HL-60 (cell line): ENCODE data around the gene IGLL5.
A peak's percentile ranks its signal among the peaks of the same experiment; 100 is the strongest.

Experiments
- DNase-seq, 2 experiments: peaks; one replicate each; pipeline ENCODE4 v3.0.0-alpha.2; 2010 to 2020; ENCODE audit warnings: low read depth in 1 of 2, low spot score in 1 of 2
- H3K27ac ChIP-seq: fragments of 250-450 bp; sonication (Bioruptor Pico); replicated peaks from 2 replicates; pipeline ENCODE4 v1.5.1; 2020; ENCODE audit warnings: mild to moderate bottlenecking, moderate library complexity
- H3K27me3 ChIP-seq: fragments of 250-450 bp; sonication (Bioruptor Pico); 2 replicates; pipeline ENCODE4 v1.5.1; 2021; ENCODE audit warnings: mild to moderate bottlenecking, moderate library complexity; ENCODE audit not compliant: insufficient read depth, poor library complexity, severe bottlenecking
- H3K4me3 ChIP-seq: replicated peaks from 2 replicates; pipeline ENCODE4 v1.5.1; 2011; ENCODE audit warnings: mild to moderate bottlenecking, control low read depth, low read length; ENCODE audit not compliant: insufficient read depth
- GABPA ChIP-seq: IDR thresholded peaks from 2 replicates; pipeline ENCODE4 v1.6.1; 2012; ENCODE audit warnings: low read depth
- POLR2AphosphoS5 ChIP-seq: IDR thresholded peaks from 2 replicates; pipeline ENCODE4 v1.6.1; 2012; ENCODE audit warnings: low read depth
- SPI1 ChIP-seq: IDR thresholded peaks from 2 replicates; pipeline ENCODE4 v1.6.1; 2012; ENCODE audit warnings: low read depth, mild to moderate bottlenecking, borderline replicate concordance
- TF ChIP-seq, protein P1 (sequence below): IDR thresholded peaks from one replicate; pipeline ENCODE4 v1.5.1; 2011; ENCODE audit warnings: low read length, control low read depth, inconsistent platforms; ENCODE audit not compliant: insufficient read depth
- TF ChIP-seq, protein P2 (sequence below): IDR thresholded peaks from 2 replicates; pipeline ENCODE4 v1.6.1; 2012; ENCODE audit warnings: low read depth; ENCODE audit not compliant: insufficient replicate concordance

Gene IGLL5

DNA sequence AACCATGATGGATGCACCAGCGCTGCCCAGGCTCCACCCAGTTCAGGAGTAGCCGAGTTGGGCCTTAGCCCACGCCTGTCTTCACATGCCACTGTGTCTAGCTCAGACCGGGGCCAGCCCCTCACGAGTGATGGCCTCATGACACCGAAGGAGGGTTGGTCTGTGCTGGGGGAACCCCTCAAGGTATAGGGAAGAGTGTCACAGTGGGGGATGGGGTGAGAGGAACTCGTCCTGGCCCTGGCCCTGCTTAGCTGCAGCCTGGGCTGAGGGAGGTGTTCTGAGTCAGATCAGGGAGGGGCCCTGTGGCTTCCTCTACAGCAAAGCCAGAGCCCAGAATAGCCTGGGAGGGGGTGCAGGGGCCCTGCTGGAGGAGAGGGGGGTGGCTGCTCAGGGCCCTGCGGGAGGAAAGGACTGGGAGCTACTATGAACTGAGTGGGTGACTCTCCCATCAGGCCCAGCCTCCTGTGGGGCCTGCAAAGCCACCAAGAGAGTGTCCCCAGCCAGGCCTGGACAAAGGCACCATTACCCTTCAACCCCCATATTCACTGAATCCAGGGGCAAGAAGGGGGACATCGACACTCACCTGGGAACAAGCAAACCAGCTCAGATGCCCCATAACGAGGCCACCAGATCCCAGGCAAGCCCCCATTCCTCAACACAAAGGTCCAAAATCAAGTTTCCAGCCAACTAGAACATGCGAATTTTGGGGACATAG, 41.2 kb downstream of the IGLL5 start:
- peak; percentile 58 to 97 for DNase-seq
- TF ChIP-seq POLR2AphosphoS5, result no peak
- no peak for TF ChIP-seq SPI1
- TF ChIP-seq, protein P1, sequence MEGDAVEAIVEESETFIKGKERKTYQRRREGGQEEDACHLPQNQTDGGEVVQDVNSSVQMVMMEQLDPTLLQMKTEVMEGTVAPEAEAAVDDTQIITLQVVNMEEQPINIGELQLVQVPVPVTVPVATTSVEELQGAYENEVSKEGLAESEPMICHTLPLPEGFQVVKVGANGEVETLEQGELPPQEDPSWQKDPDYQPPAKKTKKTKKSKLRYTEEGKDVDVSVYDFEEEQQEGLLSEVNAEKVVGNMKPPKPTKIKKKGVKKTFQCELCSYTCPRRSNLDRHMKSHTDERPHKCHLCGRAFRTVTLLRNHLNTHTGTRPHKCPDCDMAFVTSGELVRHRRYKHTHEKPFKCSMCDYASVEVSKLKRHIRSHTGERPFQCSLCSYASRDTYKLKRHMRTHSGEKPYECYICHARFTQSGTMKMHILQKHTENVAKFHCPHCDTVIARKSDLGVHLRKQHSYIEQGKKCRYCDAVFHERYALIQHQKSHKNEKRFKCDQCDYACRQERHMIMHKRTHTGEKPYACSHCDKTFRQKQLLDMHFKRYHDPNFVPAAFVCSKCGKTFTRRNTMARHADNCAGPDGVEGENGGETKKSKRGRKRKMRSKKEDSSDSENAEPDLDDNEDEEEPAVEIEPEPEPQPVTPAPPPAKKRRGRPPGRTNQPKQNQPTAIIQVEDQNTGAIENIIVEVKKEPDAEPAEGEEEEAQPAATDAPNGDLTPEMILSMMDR, result no peak
- TF ChIP-seq, protein P2, sequence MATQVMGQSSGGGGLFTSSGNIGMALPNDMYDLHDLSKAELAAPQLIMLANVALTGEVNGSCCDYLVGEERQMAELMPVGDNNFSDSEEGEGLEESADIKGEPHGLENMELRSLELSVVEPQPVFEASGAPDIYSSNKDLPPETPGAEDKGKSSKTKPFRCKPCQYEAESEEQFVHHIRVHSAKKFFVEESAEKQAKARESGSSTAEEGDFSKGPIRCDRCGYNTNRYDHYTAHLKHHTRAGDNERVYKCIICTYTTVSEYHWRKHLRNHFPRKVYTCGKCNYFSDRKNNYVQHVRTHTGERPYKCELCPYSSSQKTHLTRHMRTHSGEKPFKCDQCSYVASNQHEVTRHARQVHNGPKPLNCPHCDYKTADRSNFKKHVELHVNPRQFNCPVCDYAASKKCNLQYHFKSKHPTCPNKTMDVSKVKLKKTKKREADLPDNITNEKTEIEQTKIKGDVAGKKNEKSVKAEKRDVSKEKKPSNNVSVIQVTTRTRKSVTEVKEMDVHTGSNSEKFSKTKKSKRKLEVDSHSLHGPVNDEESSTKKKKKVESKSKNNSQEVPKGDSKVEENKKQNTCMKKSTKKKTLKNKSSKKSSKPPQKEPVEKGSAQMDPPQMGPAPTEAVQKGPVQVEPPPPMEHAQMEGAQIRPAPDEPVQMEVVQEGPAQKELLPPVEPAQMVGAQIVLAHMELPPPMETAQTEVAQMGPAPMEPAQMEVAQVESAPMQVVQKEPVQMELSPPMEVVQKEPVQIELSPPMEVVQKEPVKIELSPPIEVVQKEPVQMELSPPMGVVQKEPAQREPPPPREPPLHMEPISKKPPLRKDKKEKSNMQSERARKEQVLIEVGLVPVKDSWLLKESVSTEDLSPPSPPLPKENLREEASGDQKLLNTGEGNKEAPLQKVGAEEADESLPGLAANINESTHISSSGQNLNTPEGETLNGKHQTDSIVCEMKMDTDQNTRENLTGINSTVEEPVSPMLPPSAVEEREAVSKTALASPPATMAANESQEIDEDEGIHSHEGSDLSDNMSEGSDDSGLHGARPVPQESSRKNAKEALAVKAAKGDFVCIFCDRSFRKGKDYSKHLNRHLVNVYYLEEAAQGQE, result no peak
- no peak for TF ChIP-seq GABPA
- Histone ChIP-seq H3K27ac (no peak overlapping the region), H3K4me3 (no peak overlapping the region), H3K27me3 (no peaks in the 10 kb centered on the region)

DNA sequence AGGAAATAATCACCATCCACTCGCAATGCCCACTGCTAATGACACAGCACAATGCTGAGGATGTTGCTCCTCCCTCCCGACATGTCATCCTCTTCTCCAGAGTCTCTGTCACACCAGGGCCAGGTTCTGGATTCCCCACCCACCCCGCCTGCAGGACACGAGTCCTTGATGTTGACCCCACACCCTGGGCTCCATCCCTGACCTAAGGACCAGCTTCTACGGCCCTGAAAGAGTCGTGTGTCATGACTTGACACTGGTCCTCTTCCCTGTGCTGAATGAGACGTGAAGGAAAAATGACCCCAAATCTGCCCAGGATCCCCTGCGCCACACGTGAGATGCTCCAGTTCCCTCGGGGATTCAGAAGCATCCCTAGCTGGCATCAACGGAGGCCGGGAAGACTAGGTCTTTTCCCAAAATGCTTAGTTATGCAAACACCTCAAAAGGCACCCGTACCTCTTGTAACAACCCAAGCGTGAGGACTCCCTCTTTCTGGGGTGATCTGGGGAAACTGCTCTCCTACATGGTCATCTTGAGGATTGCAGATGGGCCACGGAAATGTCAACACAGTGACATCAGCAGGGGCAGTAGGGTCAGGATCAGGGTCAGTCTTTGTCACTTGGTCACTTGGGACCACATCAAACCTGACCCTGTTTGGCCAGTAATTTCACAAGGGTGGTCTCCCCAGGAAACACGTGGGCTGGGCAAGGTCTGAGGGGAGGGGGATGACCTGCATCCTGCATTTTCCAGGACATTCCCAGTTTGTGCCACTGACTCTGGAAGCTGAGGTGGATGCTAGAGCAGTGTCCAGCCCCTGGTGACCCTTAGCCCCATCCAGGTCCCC, 42.0 kb downstream of the IGLL5 start:
- no peak for DNase-seq
- TF ChIP-seq, protein P1, result no peak
- TF ChIP-seq SPI1 (no peak), GABPA (no peak), POLR2AphosphoS5 (no peak)
- TF ChIP-seq, protein P2, result no peak
- H3K27me3 ChIP-seq, result no peaks in the 10 kb centered on the region
- no peak overlapping the region for H3K27ac ChIP-seq
- H3K4me3 ChIP-seq, result no peak overlapping the region

DNA sequence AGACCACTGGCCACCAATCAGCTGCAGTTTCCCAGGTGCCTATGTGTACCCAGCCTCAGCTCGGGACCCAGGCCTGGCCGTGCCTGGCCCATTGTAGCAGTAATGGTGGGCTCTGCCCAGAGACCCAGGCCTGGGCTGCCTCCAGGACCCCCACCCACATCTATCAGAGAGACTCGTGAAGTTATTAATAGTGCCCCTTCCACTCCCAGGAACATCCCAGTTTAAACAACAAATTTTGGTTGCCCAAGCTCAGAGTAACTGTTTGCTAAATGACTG, 42.5 kb downstream of the IGLL5 start:
- DNase-seq, result no peak
- Histone ChIP-seq H3K27me3 (no peaks in the 10 kb centered on the region), H3K4me3 (no peak overlapping the region), H3K27ac (no peak overlapping the region)
- TF ChIP-seq GABPA (no peak), SPI1 (no peak), POLR2AphosphoS5 (no peak)
- TF ChIP-seq, protein P1, result no peak
- TF ChIP-seq, protein P2, result no peak
